Stimulated activated CD8-positive, alpha-beta memory T cell treated with anti-CD3 and anti-CD28 coated beads, Interleukin-2, amount 100 ng/mL, for 48 hours (primary cell): ENCODE measurements around the gene FAM227B.
"Not testable (repeated sequence)": the region's sequence is repeated elsewhere in the genome, so short reads cannot be mapped to it uniquely, and the experiment has no call there.

Experiments
- DNase-seq, 2 donors: peaks; one replicate each; pipeline ENCODE4 v3.0.0-alpha.2; 2020; ENCODE audit warnings: low read depth in 2 of 2

FAM227B gene

DNA sequence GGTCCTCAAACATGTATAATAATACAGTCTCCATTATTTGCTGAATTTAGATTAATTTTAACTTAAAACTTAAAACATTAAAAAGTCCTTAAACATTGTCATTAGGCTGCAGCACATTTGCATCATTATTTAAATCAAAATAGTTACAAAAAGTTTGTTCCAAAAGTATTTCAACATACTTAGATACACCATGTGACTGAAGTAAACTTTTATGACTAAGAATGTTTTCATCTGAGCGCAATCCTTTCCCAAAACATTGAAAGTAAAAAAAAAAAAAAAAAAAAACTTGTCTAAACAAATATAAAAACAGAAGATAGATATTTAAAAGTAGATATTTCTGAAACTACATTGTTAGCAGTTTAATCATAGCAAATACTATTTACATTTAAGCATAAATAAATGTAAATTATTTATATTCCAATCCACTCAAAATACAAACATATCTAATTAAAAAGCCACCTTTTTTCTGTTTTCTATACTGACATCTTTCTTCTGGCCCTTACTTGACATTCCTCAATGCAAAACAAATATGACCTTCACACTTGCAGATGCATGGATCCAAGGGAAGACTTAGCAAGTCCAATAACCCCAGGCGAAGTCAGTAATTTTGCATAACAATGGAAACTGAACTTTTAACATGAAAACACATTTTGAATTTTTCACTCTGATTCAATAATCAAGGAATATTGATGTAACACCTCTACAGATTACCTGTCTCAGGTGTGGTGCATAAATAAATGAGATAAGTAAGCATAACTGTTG is 10.3 kb downstream of the FAM227B start:
- no peak for DNase-seq

DNA sequence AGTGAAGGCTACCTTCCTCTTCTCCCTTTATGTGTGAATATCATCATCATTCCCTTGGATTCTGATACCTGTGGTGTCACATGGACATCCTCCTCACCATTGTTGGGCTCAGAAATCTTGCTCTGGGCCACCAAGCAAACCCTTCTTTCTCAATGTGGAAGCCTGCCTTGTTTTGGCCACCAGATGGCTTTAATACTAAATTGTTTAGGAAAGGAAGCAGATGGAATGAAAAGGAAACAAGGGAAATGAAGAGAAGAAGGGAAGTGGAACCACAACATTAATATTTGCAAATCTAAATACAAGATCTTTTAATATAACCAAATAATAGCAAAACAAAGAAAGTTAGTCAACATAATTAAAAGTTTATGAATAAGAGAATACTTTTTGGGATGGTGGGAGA is 14.0 kb downstream of the FAM227B start:
- no peak for DNase-seq

GRCh38 chr15:49605588-49605987 is 15.0 kb downstream of the FAM227B start:
- DNase-seq: no peak

DNA sequence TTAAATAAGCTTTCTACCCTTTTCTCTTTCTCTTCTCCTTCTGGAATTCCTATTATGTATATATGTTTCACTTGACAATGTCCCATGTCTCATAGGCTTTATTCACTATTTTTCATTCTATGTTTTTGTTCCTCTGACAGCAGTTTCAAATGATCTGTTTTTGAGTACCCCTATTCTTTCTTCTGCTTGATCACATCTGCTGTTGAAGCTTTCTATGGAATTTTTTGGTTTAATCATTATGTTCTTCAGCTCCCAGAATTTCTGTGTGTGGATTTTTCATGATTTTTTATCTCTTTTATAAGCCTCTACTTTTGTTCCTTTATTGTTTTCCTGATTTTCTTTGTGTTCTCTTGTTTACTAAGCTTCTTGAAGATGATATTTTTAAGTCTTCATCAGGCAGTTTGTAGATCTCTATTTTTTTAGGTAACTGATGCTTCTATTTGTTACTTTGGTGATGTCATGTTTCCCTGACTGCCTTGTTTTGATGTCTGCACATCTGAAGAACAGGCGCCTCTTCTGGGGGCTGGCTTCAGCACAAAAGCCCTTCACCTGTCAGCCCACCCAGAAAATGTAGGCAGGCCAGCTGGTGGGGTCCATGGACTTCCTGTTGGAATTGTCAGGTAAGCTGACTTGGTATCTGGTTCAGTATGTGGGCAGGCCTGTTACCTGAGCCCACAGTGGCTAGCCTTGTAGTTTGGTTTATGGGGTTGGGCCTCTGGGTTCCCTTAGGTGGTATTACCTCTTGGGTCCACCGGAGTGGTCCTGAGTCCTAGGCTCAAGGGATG is 15.8 kb downstream of the FAM227B start:
- no peak for DNase-seq

DNA sequence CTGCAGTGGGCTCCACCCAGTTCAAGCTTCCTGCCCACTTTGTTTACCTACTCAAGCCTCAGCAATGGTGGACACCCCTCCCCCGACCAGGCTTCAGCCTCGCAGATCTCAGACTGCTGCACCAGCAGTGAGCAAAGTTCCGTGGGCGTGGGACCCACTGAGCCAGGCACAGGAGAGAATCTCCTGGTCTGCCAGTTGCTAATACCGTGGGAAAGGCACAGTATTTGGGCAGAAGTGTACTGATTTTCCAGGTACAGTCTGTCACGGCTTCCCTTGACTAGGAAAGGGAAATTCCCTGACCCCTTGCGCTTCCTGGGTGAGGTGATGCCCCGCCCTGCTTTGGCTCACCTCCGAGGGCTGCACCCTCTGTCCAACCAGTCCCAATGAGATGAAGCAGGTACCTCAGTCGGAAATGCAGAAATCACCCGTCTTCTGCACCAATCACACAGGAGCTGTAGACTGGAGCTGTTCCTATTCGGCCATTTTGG is 27.7 kb downstream of the FAM227B start:
- DNase-seq: not testable (repeated sequence)

GRCh38 chr15:49589030-49589429 is 31.6 kb downstream of the FAM227B start:
- DNase-seq: no peak

DNA sequence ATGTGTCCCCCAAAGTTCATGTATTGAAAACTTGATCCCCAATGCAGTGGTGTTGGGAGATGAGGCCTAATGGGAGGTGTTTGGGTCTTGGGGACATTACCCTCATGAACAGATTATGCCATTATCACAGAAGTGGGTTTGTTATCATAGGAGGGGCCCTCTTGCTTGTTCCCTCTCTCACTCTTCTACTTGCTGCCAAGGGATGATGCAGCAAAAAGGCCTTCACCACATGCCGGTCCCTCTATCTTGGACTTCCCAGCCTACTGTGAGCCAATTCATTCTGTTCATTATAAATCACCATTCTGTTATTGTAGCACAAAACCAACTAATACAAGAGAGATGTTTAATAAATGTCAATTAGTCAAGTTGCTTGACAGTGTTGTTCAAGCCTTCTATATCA is 47.2 kb downstream of the FAM227B start:
- DNase-seq: no peak

DNA sequence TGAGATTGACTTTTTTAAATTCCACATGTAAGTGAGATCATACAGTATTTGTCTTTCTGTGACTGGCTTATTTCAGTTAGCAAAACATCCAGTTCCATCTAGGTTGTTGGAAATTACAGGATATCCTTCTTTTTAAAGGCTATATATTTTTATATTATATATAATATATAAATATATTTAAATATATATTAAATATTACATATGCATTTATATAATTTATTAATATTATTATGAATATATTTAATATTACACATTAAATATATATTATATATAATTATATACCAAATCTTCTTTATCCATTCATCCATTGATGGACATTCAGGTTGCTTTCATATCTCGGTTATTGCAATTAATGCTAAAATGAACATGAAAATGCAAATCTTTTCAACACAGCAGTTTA is 49.9 kb downstream of the FAM227B start:
- DNase-seq: no peak

DNA sequence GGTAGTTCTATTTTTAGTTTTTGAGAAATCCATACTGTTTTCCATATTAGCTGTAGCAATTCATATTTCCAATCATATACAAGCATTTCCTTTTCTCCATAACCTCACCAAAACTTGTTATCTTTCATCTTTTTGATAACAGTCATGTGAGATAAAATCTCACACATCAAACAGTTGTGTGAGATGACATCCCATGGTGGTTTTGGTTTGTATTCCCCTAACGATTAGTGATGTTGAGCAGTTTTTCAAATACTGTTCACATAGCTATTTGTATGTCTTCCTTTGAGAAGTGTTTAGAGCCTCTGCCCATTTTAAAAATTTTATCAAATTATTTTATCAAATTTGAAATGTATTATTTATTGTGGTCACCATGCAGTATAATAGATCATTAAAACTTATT is 50.4 kb downstream of the FAM227B start:
- DNase-seq: no peak

DNA sequence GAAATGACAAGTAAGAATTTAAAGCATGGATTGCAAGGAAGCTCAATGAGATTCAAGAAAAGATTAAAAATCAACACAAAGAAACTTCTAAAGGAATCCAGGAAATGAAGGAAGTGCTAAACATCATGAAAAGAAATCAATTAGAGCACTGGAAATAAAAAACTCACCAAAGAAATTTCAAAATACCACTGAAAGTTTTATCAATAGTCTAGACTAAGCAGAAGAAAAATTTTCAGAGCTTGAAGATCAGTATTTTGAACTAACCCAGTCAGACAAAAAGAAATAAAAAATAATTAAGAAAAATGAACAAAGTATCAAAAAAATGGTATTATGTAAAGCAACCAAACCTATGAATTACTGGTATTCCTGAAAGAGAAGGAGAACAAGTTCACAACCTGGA is 60.6 kb downstream of the FAM227B start:
- DNase-seq: no peak

DNA sequence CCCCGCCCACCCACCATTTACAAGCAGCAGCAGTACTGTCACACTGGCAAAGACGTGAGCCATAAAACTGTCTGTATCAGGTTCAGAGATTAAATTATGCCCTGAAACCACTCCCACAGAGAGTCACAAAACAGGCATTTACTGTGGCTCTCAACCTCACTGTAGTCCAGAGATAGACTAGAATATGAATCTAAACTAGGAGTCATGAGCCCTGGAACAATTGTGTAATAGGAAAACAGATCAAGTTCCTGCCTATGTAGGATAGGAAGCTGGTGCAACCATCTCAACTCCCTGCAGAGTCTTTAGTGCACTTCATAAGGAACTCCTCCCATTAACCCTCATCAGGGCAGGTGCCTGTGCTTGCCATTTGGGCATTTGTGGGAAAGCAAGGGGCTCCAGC is 61.7 kb downstream of the FAM227B start:
- DNase-seq: no peak

DNA sequence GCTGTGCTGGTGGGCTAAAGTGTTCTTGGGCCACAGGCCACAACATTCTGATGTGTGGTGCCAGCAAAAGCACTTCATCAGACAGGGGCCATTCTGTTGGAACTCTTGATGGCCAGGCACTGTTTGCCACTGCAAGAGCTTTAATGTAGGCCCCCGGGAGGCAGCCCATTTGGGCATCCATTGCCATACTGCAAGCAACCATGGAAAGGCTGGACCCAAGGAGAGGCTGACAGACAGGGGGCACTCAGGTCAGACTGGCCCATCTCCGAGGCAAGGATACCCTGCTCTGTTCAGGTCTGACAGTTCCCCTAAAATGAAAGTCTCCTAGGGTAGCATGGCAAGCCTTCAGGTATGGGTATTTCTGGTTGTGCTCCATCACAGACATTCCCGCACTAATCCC is 64.2 kb downstream of the FAM227B start:
- DNase-seq: no peak

DNA sequence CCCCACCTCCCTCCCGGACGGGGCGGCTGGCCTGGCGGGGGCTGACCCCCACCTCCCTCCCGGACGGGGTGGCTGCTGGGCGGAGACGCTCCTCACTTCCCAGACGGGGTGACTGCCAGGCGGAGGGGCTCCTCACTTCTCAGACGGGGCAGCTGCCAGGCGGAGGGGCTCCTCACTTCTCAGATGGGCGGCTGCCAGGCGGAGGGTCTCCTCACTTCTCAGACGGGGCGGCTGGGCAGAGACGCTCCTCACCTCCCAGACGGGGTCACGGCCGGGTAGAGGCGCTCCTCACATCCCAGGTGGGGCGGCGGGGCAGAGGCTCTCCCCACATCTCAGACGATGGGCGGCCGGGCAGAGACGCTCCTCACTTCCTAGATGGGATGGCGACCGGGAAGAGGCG is 70.3 kb downstream of the FAM227B start:
- DNase-seq: not testable (repeated sequence)

- DNase-seq: no peak
Measured at GRCh38 chr15:49538520-49538919, 82.1 kb downstream of the FAM227B start.

GRCh38 chr15:49530092-49530491 is 90.5 kb downstream of the FAM227B start:
- DNase-seq: no peak

DNA sequence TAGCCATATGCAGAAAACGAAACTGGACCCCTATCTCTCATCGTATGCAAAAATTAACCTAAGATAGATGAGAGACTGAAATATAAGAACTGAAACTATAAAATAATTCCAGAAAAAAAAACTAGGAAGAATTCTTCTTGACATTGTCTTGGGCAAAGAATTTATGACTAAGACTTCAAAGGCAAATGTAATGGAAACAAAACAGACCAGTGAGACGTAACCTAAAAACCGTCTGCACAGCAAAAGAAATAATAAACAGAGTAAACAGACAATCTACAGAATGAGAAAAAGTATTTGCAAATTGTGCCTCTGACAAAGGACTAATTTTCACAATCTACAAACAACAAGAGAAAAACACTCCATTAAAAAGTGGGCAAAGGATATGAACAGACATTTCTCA is 92.3 kb downstream of the FAM227B start:
- DNase-seq: no peak

DNA sequence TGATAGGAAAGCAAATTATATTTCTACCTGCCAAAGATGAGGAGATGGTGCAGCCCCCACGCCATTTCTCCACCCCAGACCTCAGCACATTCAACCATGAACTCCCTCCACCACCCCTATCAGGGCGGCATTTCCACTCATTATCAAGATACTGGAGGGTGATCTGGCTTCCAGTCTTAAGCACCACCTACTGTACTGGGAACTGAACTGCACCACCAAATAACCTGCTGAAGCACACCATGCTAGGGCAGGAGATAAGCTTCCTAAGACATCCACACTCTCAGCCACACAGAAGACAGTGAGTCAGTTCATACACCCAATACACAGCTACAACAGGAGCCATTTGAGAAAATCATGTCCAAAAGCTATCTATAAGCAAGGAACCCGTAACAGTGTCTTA is 98.8 kb downstream of the FAM227B start:
- DNase-seq: no peak

DNA sequence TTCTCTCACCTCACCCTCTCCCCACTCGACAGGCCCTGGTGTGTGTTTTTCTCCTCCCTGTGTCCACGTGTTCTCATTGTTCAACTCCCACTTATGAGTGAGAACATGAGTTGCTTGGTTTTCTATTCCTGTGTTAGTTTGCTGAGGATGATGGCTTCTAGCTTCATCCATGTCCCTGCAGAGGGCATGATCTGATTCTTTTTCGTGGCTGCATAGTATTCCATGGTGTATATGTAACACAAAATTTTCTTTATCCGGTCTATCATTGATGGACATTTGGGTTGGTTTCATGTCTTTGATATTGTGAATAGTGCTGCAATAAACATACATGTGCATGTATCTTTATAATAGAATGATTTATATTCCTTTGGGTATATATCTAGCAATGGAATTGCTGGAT is 107.9 kb downstream of the FAM227B start:
- not testable (repeated sequence) for DNase-seq

DNA sequence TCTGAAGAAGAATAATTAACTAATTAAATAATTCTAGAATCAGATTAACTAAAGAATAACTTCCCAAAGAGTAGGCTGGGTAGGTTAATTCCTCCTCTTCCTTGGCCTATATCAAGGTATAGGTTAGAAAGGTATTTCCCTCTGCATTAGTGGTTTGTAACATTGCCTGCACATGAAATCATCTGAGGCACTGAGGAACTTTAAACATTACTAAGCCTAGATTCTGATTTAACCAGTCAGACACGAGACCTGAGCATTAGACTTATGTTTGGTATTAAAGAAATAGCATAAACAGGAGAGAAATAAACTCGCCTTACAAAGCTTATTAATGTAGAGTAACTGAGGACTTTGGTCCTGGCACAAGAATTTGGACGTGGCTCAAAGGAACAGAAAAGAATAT is 113.4 kb downstream of the FAM227B start:
- DNase-seq: no peak

- DNase-seq: no peak
Measured at GRCh38 chr15:49506341-49506740, 114.3 kb downstream of the FAM227B start.

DNA sequence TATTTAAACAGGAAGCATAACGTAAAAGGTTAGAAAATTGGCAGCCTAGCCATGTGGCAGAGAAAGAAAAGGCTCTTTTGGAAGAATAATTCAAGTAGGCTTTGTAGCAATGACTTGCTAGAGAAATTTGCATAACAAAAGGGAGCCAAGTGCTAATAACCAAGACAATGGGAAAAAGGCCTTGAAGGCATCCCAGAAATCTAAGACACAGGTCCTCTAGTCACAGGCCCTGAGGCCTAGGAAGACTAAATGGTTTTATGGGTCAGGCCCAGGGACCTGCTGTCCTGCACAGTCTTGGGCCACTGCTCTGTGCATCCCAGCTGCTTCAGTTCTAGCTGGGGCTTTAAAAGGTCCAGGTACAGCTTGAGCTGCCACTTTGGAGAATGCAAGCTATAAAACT is 119.0 kb downstream of the FAM227B start:
- DNase-seq: no peak

DNA sequence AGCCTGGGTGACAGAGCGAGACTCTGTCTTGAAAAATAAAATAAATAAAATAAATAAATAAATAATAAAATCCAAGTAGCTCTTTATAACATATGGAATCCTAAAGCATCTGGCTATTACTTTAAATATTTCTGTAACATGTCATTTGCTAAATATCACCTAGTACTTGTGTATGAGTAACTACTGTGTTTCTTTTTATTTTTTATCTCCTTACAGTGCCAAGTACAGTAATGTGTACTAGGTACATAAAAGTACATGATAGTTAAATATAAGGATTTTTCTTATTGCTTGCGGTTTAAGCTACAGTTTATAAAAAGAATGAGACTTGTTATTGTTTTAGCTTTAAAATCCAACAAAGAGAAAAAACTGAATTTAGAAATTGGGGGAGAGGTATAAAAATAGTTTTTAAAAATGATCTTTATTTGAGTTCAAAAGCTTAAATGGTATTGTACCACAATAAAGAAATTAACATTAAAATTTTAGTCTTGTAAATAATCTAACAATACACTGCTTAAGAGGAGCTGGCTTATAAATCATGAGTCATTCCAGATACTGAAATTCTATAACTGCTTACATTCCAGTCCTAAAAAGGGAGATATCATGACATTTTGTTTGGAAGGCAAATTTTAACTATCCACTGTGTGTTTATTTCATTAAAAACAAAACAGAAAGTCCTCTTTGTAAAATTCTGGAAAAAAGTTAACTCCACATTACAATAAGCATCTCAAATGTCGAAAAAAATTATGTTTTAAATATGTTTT is 124.4 kb downstream of the FAM227B start:
- DNase-seq: no peak
